Measurements from ENCODE around the gene PTAFR.

DNA sequence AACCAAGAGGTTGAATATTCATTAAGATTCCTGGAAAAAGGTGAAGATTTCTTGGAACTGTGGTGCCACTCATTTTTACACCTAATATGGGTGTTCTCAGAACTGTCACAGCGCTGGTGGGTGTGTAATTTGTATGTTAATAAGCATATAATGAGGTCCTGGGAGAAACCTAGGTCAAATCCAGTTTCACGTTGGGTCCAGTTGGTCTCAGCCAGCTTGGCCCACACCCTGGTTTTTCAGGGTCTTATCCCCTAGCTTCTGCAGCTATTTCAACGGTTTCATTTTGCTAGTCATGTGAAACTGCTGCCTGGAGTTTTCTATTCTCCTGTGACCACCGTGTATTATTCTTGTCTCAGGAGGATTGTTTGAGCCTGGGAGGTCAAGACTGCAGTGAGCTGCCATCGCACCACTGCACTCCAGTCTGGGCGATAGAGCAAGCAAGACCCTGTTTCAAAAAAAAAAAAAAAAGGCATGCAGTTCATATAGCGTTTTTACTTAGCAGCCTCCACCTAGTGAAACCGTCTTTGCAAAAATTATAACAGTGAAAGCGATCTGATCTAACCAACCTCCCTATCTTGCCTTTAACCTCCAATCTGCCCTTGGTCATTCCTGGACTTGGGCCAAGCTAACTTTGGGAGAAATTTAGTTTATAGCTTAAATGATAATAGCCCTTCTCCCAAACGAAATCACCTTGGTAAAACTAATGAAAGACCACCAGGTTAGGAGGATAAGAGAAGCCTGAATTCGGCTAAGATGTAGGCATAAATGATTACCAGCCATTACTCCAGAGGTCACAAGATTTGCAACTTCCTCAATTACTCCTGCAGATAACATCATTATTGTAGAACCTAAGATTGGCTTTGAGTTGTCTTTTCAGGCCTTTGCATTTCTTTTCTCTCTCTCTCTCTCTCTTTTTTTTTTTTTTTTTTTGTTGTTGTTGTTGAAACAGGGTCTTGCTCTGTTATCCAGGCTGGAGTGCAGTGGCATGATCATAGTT is 44.0 kb downstream of the PTAFR start:
- TF ChIP-seq, protein P1, sequence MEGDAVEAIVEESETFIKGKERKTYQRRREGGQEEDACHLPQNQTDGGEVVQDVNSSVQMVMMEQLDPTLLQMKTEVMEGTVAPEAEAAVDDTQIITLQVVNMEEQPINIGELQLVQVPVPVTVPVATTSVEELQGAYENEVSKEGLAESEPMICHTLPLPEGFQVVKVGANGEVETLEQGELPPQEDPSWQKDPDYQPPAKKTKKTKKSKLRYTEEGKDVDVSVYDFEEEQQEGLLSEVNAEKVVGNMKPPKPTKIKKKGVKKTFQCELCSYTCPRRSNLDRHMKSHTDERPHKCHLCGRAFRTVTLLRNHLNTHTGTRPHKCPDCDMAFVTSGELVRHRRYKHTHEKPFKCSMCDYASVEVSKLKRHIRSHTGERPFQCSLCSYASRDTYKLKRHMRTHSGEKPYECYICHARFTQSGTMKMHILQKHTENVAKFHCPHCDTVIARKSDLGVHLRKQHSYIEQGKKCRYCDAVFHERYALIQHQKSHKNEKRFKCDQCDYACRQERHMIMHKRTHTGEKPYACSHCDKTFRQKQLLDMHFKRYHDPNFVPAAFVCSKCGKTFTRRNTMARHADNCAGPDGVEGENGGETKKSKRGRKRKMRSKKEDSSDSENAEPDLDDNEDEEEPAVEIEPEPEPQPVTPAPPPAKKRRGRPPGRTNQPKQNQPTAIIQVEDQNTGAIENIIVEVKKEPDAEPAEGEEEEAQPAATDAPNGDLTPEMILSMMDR (IDR thresholded peaks at IDR 0.05), result no peak
- no peak for TF ChIP-seq POLR2A (IDR thresholded peaks at IDR 0.05)
